ENCODE data around the gene ATP1A1. TPM values are rescaled to one million over a fixed set of nuclear protein-coding genes. Genes with fewer than 3 reads are reported as not detected.

The ATP1A1 gene
- total RNA-seq, 1 experiment from 2014 or later: 239 TPM

- Histone ChIP-seq H2BK120ac (ENCODE audit: low read depth, low read length, poor library complexity, severe bottlenecking) (no peak overlapping the region), H3K27ac (ENCODE audit: insufficient read length, low read depth, low read length) (no peak overlapping the region), H4K8ac (replicated peaks; ENCODE audit: insufficient read length, low read depth, low read length) (no peak overlapping the region), H3K56ac (ENCODE audit: insufficient read length, low read depth, low read length) (no peak overlapping the region), H4K91ac (ENCODE audit: insufficient read length, low read depth, low read length) (no peak overlapping the region), H2BK20ac (ENCODE audit: low read depth, low read length, poor library complexity, severe bottlenecking) (no peak overlapping the region), H2BK12ac (ENCODE audit: insufficient read length, low read depth, low read length) (no peak overlapping the region), H3T11ph (ENCODE audit: low read length) (no peak overlapping the region), H3K9me3 (ENCODE audit: control insufficient read depth, low read depth, low read length) (no peaks in the 10 kb centered on the region), H3K4ac (ENCODE audit: low read depth, low read length) (no peak overlapping the region), H2AK5ac (ENCODE audit: insufficient read length, low read length) (no peak overlapping the region), H3K4me2 (ENCODE audit: insufficient read depth, insufficient read length, low read length) (no peak overlapping the region), H3K79me1 (ENCODE audit: insufficient read depth, low read depth, low read length, poor library complexity, severe bottlenecking) (no peaks in the 10 kb centered on the region), H3K14ac (ENCODE audit: insufficient read depth, low read length) (no peak overlapping the region), H3K4me1 (ENCODE audit: insufficient read depth, low read length) (peaks cover 3% of the 10 kb centered on the region; the same call in 1 of the 2 replicates), H3K18ac (ENCODE audit: insufficient read length, low read depth, low read length) (no peak overlapping the region), H3K79me2 (ENCODE audit: insufficient read depth, low read length) (no peaks in the 10 kb centered on the region), H4K5ac (ENCODE audit: insufficient read length, low read depth, low read length) (no peak overlapping the region), H2BK5ac (ENCODE audit: insufficient read length, low read length) (no peak overlapping the region), H2AFZ (ENCODE audit: low read length) (no peak overlapping the region), H4K20me1 (ENCODE audit: control insufficient read depth, insufficient read depth, insufficient read length) (no peaks in the 10 kb centered on the region), H3K23me2 (ENCODE audit: insufficient read length, low read depth, low read length, poor library complexity, severe bottlenecking) (no peaks in the 10 kb centered on the region), H3K27me3 (ENCODE audit: insufficient read depth, low read length) (no peaks in the 10 kb centered on the region), H3K23ac (ENCODE audit: insufficient read length, low read depth, low read length) (no peak overlapping the region), H2BK15ac (ENCODE audit: low read depth, low read length) (no peak overlapping the region), H3K9ac (ENCODE audit: extremely low read depth, insufficient read length, low read length) (no peak overlapping the region)
- peaks cover 12 to 15% of the 10 kb centered on the region in 2 experiments for H3K4me1 Mint-ChIP-seq
- no peaks in the 10 kb centered on the region for H3K36me3 Mint-ChIP-seq (ENCODE audit: insufficient read depth in 1 of 3, low read depth in 3 of 3)
- no CpG with 5 or more reads among the region's 4 CpGs for WGBS (ENCODE audit: extremely low coverage, insufficient read length, low lambda C conversion rate)
- TF ChIP-seq CTCF (conservative IDR thresholded peaks at IDR 0.05): no peak
- H3K9me3 Mint-ChIP-seq: no peaks in the 10 kb centered on the region
- DNase-seq: no peak
- H3K4me3 Mint-ChIP-seq: no peak overlapping the region
- peaks cover 2% of the 10 kb centered on the region; the same call in 1 of the 2 replicates for H3K27me3 Mint-ChIP-seq (ENCODE audit: low read depth)
- no peak overlapping the region for H3K27ac Mint-ChIP-seq
These were observed 21.1 kb upstream of the ATP1A1 start for GRCh38 chr1:116351914-116352313.

All from H9 (cell line).